Stimulated activated memory B cell treated with anti-CD40 and anti-IgM and Interleukin-4, amounts not matched to agents 10 μg/mL and 1 μg/mL and 100 μg/mL, for 72 hours (primary cell): ENCODE data around the gene TTLL6.
A peak's percentile ranks its signal among the peaks of the same experiment; 100 is the strongest.

Source experiments
- ATAC-seq: fragments of 150-1000 bp; cut with Tn5 transposase; 2 replicates; pipeline ENCODE4 v1.10.0; 2021
- H3K27ac Mint-ChIP-seq: one replicate; pipeline ENCODE4 v1.8.0; 2022; ENCODE audit warnings: mild to moderate bottlenecking, mixed read lengths
- H3K27me3 Mint-ChIP-seq: one replicate; pipeline ENCODE4 v1.8.0; 2022; ENCODE audit warnings: mixed read lengths
- H3K36me3 Mint-ChIP-seq: one replicate; pipeline ENCODE4 v1.8.0; 2022; ENCODE audit warnings: mixed read lengths
- H3K4me1 Mint-ChIP-seq: one replicate; pipeline ENCODE4 v1.8.0; 2022; ENCODE audit warnings: mixed read lengths
- H3K4me3 Mint-ChIP-seq: one replicate; pipeline ENCODE4 v1.8.0; 2022; ENCODE audit warnings: mild to moderate bottlenecking, moderate library complexity, mixed read lengths
- H3K9me3 Mint-ChIP-seq: one replicate; pipeline ENCODE4 v1.8.0; 2022; ENCODE audit warnings: mixed read lengths

The TTLL6 gene

GRCh38 chr17:48728232-48729231, 88.5 kb downstream of the TTLL6 start, which contains the start of gene HOXB13:
Gene HOXB13, minus strand, starts transcription at chr17:48728750. Its CDS starts 157 bp downstream, at chr17:48728593.
- Mint-ChIP-seq H3K36me3 (no peaks in the 10 kb centered on the region), H3K4me1 (peaks cover 43% of the 10 kb centered on the region), H3K9me3 (no peaks in the 10 kb centered on the region), H3K27me3 (peaks cover 96% of the 10 kb centered on the region), H3K27ac (peak within 1 kb of the TSS; percentile 55), H3K4me3 (peak within 1 kb of the TSS; percentile 63)
- ATAC-seq = no peak

- ATAC-seq = peak; percentile 57
- no peak overlapping the region for H3K27ac Mint-ChIP-seq
Observed at GRCh38 chr17:48727415-48728175, 89.4 kb downstream of the TTLL6 start.

GRCh38 chr17:48726916-48727286, 90.1 kb downstream of the TTLL6 start:
- peak; percentile 72 for ATAC-seq
- peaks cover 98% of the 10 kb centered on the region for H3K27me3 Mint-ChIP-seq
- H3K36me3 Mint-ChIP-seq = no peaks in the 10 kb centered on the region
- no peak overlapping the region for H3K27ac Mint-ChIP-seq
- no peak overlapping the region for H3K4me3 Mint-ChIP-seq
- H3K9me3 Mint-ChIP-seq = no peaks in the 10 kb centered on the region
- H3K4me1 Mint-ChIP-seq = peaks cover 42% of the 10 kb centered on the region

More at GRCh38 chr17:48727415-48728175, 89.4 kb downstream of the TTLL6 start:
- H3K27me3 Mint-ChIP-seq = peaks cover 96% of the 10 kb centered on the region
- H3K9me3 Mint-ChIP-seq = no peaks in the 10 kb centered on the region
- H3K36me3 Mint-ChIP-seq = no peaks in the 10 kb centered on the region
- H3K4me1 Mint-ChIP-seq = peaks cover 44% of the 10 kb centered on the region
- peak overlapping the region; percentile 14 for H3K4me3 Mint-ChIP-seq

- Mint-ChIP-seq H3K27me3 (peaks cover 99% of the 10 kb centered on the region), H3K4me1 (peaks cover 42% of the 10 kb centered on the region), H3K4me3 (no peak overlapping the region), H3K36me3 (no peaks in the 10 kb centered on the region), H3K9me3 (no peaks in the 10 kb centered on the region), H3K27ac (no peak overlapping the region)
- ATAC-seq = peak; percentile 62
Observed at GRCh38 chr17:48726114-48726915, 90.7 kb downstream of the TTLL6 start.

GRCh38 chr17:48725288-48726064, 91.6 kb downstream of the TTLL6 start:
- Mint-ChIP-seq H3K27me3 (peaks cover 99% of the 10 kb centered on the region), H3K27ac (no peak overlapping the region), H3K36me3 (no peaks in the 10 kb centered on the region), H3K9me3 (no peaks in the 10 kb centered on the region), H3K4me1 (peaks cover 42% of the 10 kb centered on the region), H3K4me3 (no peak overlapping the region)
- peak; percentile 59 for ATAC-seq

GRCh38 chr17:48725004-48725287, 92.1 kb downstream of the TTLL6 start:
- no peak for ATAC-seq
- Mint-ChIP-seq H3K9me3 (no peaks in the 10 kb centered on the region), H3K27ac (no peak overlapping the region), H3K27me3 (peaks cover 99% of the 10 kb centered on the region), H3K4me3 (no peak overlapping the region), H3K36me3 (no peaks in the 10 kb centered on the region), H3K4me1 (peaks cover 42% of the 10 kb centered on the region)

- H3K27ac Mint-ChIP-seq = no peak overlapping the region
- no peaks in the 10 kb centered on the region for H3K9me3 Mint-ChIP-seq
- no peaks in the 10 kb centered on the region for H3K36me3 Mint-ChIP-seq
- no peak for ATAC-seq
- peak overlapping the region; percentile 56 for H3K4me3 Mint-ChIP-seq
- H3K4me1 Mint-ChIP-seq = peaks cover 40% of the 10 kb centered on the region
- H3K27me3 Mint-ChIP-seq = peaks cover 99% of the 10 kb centered on the region
Observed at GRCh38 chr17:48724251-48725003, 92.6 kb downstream of the TTLL6 start.

- H3K4me3 Mint-ChIP-seq = peak overlapping the region; percentile 38
- H3K36me3 Mint-ChIP-seq = no peaks in the 10 kb centered on the region
- peaks cover 99% of the 10 kb centered on the region for H3K27me3 Mint-ChIP-seq
- H3K4me1 Mint-ChIP-seq = peaks cover 32% of the 10 kb centered on the region
- no peak for ATAC-seq
- no peaks in the 10 kb centered on the region for H3K9me3 Mint-ChIP-seq
- no peak overlapping the region for H3K27ac Mint-ChIP-seq
Observed at GRCh38 chr17:48723423-48724250, 93.4 kb downstream of the TTLL6 start.

GRCh38 chr17:48722915-48723422, 94.1 kb downstream of the TTLL6 start, which contains the start of gene PRAC2:
Gene PRAC2, plus strand, starts transcription at chr17:48723185. Its CDS starts 1,226 bp downstream, at chr17:48724411.
- Mint-ChIP-seq H3K9me3 (no peaks in the 10 kb centered on the region), H3K27me3 (peaks cover 99% of the 10 kb centered on the region), H3K36me3 (no peaks in the 10 kb centered on the region), H3K4me3 (peak within 1 kb of the TSS; percentile 38), H3K4me1 (peaks cover 29% of the 10 kb centered on the region), H3K27ac (no peak within 1 kb of the TSS)
- ATAC-seq = no peak

GRCh38 chr17:48722201-48722907, 94.7 kb downstream of the TTLL6 start, which contains the start of gene PRAC1:
Gene PRAC1, minus strand, starts transcription at chr17:48722518. Its CDS starts 126 bp downstream, at chr17:48722392.
- Mint-ChIP-seq H3K36me3 (no peaks in the 10 kb centered on the region), H3K4me3 (peak within 1 kb of the TSS; percentile 15), H3K4me1 (peaks cover 29% of the 10 kb centered on the region), H3K27me3 (peaks cover 99% of the 10 kb centered on the region), H3K9me3 (no peaks in the 10 kb centered on the region), H3K27ac (no peak within 1 kb of the TSS)
- ATAC-seq = no peak

- Mint-ChIP-seq H3K4me3 (no peak overlapping the region), H3K27ac (no peak overlapping the region), H3K4me1 (peaks cover 29% of the 10 kb centered on the region), H3K9me3 (no peaks in the 10 kb centered on the region), H3K27me3 (peaks cover 89% of the 10 kb centered on the region), H3K36me3 (no peaks in the 10 kb centered on the region)
- ATAC-seq = no peak
Observed at GRCh38 chr17:48721009-48721402, 96.0 kb downstream of the TTLL6 start.

- Mint-ChIP-seq H3K4me1 (peaks cover 28% of the 10 kb centered on the region), H3K27me3 (peaks cover 84% of the 10 kb centered on the region), H3K9me3 (no peaks in the 10 kb centered on the region), H3K27ac (no peak overlapping the region), H3K36me3 (no peaks in the 10 kb centered on the region), H3K4me3 (no peak overlapping the region)
- ATAC-seq = no peak
Observed at GRCh38 chr17:48720266-48721008, 96.6 kb downstream of the TTLL6 start.
